CD14-positive monocyte (primary cell): Measurements from ENCODE around the gene CARMIL1. TPM values are rescaled to one million over a fixed set of nuclear protein-coding genes. Genes with fewer than 3 reads are reported as not detected.

Experiments
- DNase-seq, 3 donors: peaks; one replicate each; pipeline ENCODE4 v3.0.0-alpha.2; 2011 to 2022
- H2AFZ ChIP-seq: 2 replicates; pipeline ENCODE4 v1.6.0; 2012; ENCODE audit warnings: mild to moderate bottlenecking, low read depth, low read length, inconsistent platforms; ENCODE audit not compliant: insufficient read depth, poor library complexity, severe bottlenecking
- H3K27ac ChIP-seq, 2 donors: 1 replicate in 1 of 2; 2 replicates in 1 of 2; pipeline ENCODE4 v1.5.1; 2012 to 2013; ENCODE audit warnings: low read length in 2 of 2, control low read depth in 1 of 2, inconsistent platforms in 1 of 2, low read depth in 1 of 2, mild to moderate bottlenecking in 1 of 2
- H3K27me3 ChIP-seq, 2 donors: one replicate each; pipeline versions ENCODE4 v1.6.0 to v1.6.1; 2011 to 2013; ENCODE audit warnings: low read length in 2 of 2; ENCODE audit not compliant: control insufficient read depth in 2 of 2, insufficient read depth in 2 of 2
- H3K36me3 ChIP-seq, 2 donors: replicated peaks in 1 of 2; 1 replicate in 1 of 2; 2 replicates in 1 of 2; pipeline versions ENCODE4 v1.5.1 to v1.6.1; 2012 to 2013; ENCODE audit warnings: low read length in 2 of 2, control low read depth in 1 of 2, inconsistent platforms in 1 of 2, mild to moderate bottlenecking in 1 of 2; ENCODE audit not compliant: insufficient read depth in 2 of 2, control insufficient read depth in 1 of 2
- H3K4me1 ChIP-seq, 2 donors: 1 replicate in 1 of 2; 2 replicates in 1 of 2; pipeline versions ENCODE4 v1.5.1 to v1.6.1; 2012 to 2013; ENCODE audit warnings: low read length in 2 of 2, control low read depth in 1 of 2, inconsistent platforms in 1 of 2, mild to moderate bottlenecking in 1 of 2, moderate library complexity in 1 of 2; ENCODE audit not compliant: insufficient read depth in 2 of 2, control insufficient read depth in 1 of 2
- H3K4me2 ChIP-seq: replicated peaks from 2 replicates; pipeline ENCODE3; 2012; ENCODE audit warnings: low read length, moderate library complexity, mild to moderate bottlenecking; ENCODE audit not compliant: poor library complexity, severe bottlenecking; ENCODE audit errors: extremely low read depth
- H3K4me3 ChIP-seq, 3 experiments: fragments of 200-600 bp in 1 of 3; sonication (generic) in 1 of 3; replicated peaks in 1 of 3; 1 replicate in 2 of 3; 2 replicates in 1 of 3; pipeline ENCODE4 v1.5.1; 2011 to 2013; ENCODE audit warnings: low read length in 3 of 3, mild to moderate bottlenecking in 3 of 3, control low read depth in 2 of 3, low read depth in 2 of 3, inconsistent platforms in 1 of 3, moderate library complexity in 1 of 3
- H3K79me2 ChIP-seq: 2 replicates; pipeline ENCODE4 v1.6.0; 2012; ENCODE audit warnings: mild to moderate bottlenecking, control low read depth, inconsistent platforms, low read length, moderate library complexity; ENCODE audit not compliant: insufficient read depth
- H3K9ac ChIP-seq: 2 replicates; pipeline ENCODE4 v1.6.0; 2017; ENCODE audit warnings: low read length, mild to moderate bottlenecking; ENCODE audit not compliant: insufficient read depth, poor library complexity, severe bottlenecking
- H3K9me3 ChIP-seq, 2 donors: replicated peaks in 1 of 2; 1 replicate in 1 of 2; 2 replicates in 1 of 2; pipeline versions ENCODE4 v1.5.1 to v1.6.1; 2012 to 2013; ENCODE audit warnings: low read length in 2 of 2, control low read depth in 1 of 2; ENCODE audit not compliant: control insufficient read depth in 1 of 2, insufficient read depth in 1 of 2
- H4K20me1 ChIP-seq: 2 replicates; pipeline ENCODE4 v1.6.0; 2012; ENCODE audit warnings: mild to moderate bottlenecking, low read length, control low read depth, moderate library complexity; ENCODE audit not compliant: insufficient read depth
- H3K27ac Mint-ChIP-seq, 7 donors: one replicate each; pipeline ENCODE4 v1.8.0; 2020; ENCODE audit warnings: mild to moderate bottlenecking in 7 of 7, mixed read lengths in 7 of 7, moderate library complexity in 6 of 7, inconsistent platforms in 2 of 7
- H3K27me3 Mint-ChIP-seq, 3 donors: one replicate each; pipeline ENCODE4 v1.8.0; 2021 to 2022; ENCODE audit warnings: low read depth in 3 of 3, mild to moderate bottlenecking in 3 of 3, mixed read lengths in 3 of 3, moderate library complexity in 3 of 3, inconsistent platforms in 1 of 3
- H3K36me3 Mint-ChIP-seq, 2 donors: one replicate each; pipeline ENCODE4 v1.8.0; 2020; ENCODE audit warnings: mixed read lengths in 2 of 2, inconsistent platforms in 1 of 2, mild to moderate bottlenecking in 1 of 2
- H3K4me1 Mint-ChIP-seq: one replicate; pipeline ENCODE4 v1.8.0; 2020; ENCODE audit warnings: mild to moderate bottlenecking, mixed read lengths
- H3K4me3 Mint-ChIP-seq, 2 donors: one replicate each; pipeline ENCODE4 v1.8.0; 2020; ENCODE audit warnings: mild to moderate bottlenecking in 2 of 2, mixed read lengths in 2 of 2, moderate library complexity in 1 of 2
- H3K9me3 Mint-ChIP-seq, 7 donors: one replicate each; pipeline ENCODE4 v1.8.0; 2020 to 2022; ENCODE audit warnings: mixed read lengths in 7 of 7, mild to moderate bottlenecking in 6 of 7, moderate library complexity in 6 of 7, inconsistent platforms in 2 of 7
- WGBS: methylation state at CpG from one replicate; pipeline ENCODE4 v1.1.5; 2013; ENCODE audit warnings: missing lambda C conversion rate; ENCODE audit not compliant: insufficient coverage; 5-methylcytosine and 5-hydroxymethylcytosine counted together
- intact Hi-C, 2 donors: fragments of 100-400 bp; cut with micrococcal nuclease; formaldehyde crosslinking; loops; one replicate each; pipeline versions ENCODE4 v1.15.0 to v1.15.1; 2023
- polyA plus RNA-seq, 3 donors: library from polyadenylated mRNA; depleted of rRNA in 1 of 3; unstranded in 2 of 3; stranded (reverse) in 1 of 3; fragments of 300-500 nt in 2 of 3; fragments of >200 nt in 1 of 3; fragmentation: Illumina TruSeq in 2 of 3; gene quantifications; 1 replicate in 2 of 3; 2 replicates in 1 of 3; pipeline ENCODE4 v1.2.3, GENCODE V29; 2012 to 2021
- TF ChIP-seq, protein P1 (sequence below): fragments of 200-600 bp; IDR thresholded peaks from one replicate; pipeline ENCODE4 v1.8.0; 2022; ENCODE audit warnings: antibody characterized with exemption, mild to moderate bottlenecking

Gene CARMIL1
- polyA plus RNA-seq, 3 donors, result 0.30 to 0.49 (median 0.41) TPM

DNA sequence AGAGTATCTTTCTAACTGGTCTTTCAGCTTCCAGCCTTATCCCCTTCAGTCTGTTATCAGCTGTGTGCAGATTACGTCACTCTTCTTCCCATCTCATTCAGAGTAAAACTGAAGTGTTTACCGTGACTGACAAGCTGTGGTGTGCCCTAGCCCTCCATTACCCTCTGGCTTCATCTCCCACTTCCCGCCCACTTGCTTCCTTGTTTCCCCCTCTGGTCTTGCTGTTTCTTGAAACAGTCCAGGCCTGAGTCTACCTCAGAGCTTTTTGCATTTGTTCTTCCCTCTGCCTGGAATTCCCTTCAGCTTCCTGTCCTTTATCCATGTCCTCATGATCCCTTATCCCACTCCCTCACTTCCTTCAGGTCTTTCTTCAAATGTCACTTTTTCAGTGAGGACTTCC lies 66.9 kb downstream of the CARMIL1 start:
- Histone ChIP-seq H3K4me3 (no peak overlapping the region), H3K79me2 (no peaks in the 10 kb centered on the region), H3K27ac (no peak overlapping the region), H3K9me3 (no peaks in the 10 kb centered on the region), H3K4me2 (no peak overlapping the region), H2AFZ (no peak overlapping the region), H3K4me1 (no peaks in the 10 kb centered on the region), H3K36me3 (no peaks in the 10 kb centered on the region), H4K20me1 (no peaks in the 10 kb centered on the region), H3K27me3 (no peaks in the 10 kb centered on the region), H3K9ac (no peak overlapping the region)
- no peaks in the 10 kb centered on the region for H3K9me3 Mint-ChIP-seq
- peaks cover 0 to 4% of the 10 kb centered on the region in 2 donors for H3K36me3 Mint-ChIP-seq
- intact Hi-C loops, result no loop called here
- H3K4me3 Mint-ChIP-seq, result no peak overlapping the region
- 8% methylated on average over 3 of the region's 3 CpGs for WGBS
- DNase-seq, result no peak
- H3K27ac Mint-ChIP-seq, result no peak overlapping the region
- peaks cover 5% of the 10 kb centered on the region for H3K4me1 Mint-ChIP-seq
- TF ChIP-seq, protein P1, sequence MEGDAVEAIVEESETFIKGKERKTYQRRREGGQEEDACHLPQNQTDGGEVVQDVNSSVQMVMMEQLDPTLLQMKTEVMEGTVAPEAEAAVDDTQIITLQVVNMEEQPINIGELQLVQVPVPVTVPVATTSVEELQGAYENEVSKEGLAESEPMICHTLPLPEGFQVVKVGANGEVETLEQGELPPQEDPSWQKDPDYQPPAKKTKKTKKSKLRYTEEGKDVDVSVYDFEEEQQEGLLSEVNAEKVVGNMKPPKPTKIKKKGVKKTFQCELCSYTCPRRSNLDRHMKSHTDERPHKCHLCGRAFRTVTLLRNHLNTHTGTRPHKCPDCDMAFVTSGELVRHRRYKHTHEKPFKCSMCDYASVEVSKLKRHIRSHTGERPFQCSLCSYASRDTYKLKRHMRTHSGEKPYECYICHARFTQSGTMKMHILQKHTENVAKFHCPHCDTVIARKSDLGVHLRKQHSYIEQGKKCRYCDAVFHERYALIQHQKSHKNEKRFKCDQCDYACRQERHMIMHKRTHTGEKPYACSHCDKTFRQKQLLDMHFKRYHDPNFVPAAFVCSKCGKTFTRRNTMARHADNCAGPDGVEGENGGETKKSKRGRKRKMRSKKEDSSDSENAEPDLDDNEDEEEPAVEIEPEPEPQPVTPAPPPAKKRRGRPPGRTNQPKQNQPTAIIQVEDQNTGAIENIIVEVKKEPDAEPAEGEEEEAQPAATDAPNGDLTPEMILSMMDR, result no peak
- H3K27me3 Mint-ChIP-seq, result peaks cover 0 to 4% (median 2%) of the 10 kb centered on the region in 3 donors

DNA sequence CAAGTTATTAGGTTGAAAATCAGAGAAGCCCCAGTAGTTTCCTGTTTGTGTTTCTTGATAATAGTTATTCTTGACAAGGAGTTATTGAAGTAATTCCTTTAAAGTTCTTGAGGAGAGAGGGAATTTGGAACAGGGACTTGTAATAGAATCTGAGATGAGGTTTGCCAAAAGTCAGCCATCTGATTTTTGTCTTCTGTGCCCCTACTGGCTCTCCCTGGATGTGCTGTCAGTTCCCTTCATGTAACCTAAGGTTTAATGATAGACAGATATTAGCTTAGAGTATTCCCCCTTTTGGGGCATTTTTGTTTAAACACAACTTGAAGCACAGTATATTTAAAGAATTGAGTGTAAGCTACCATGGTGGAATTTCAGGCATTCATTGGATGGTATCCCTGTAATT lies 71.4 kb downstream of the CARMIL1 start:
- TF ChIP-seq, protein P1, result no peak
- H3K4me1 ChIP-seq, result no peaks in the 10 kb centered on the region
- intact Hi-C loops, result no loop called here
- no peaks in the 10 kb centered on the region for H4K20me1 ChIP-seq
- H3K27ac ChIP-seq, result no peak overlapping the region
- no peak overlapping the region for H3K4me3 ChIP-seq
- no peak overlapping the region for H3K4me2 ChIP-seq
- no peak for DNase-seq
- Mint-ChIP-seq H3K27ac (no peak overlapping the region), H3K4me3 (no peak overlapping the region), H3K9me3 (no peaks in the 10 kb centered on the region), H3K36me3 (peaks cover 0 to 7% of the 10 kb centered on the region in 2 donors), H3K4me1 (peaks cover 8% of the 10 kb centered on the region), H3K27me3 (peaks cover 0 to 4% (median 2%) of the 10 kb centered on the region in 3 donors)
- H3K36me3 ChIP-seq, result peaks cover 0 to 2% of the 10 kb centered on the region in 2 donors
- H3K27me3 ChIP-seq, result no peaks in the 10 kb centered on the region
- H3K79me2 ChIP-seq, result no peaks in the 10 kb centered on the region
- no peak overlapping the region for H3K9ac ChIP-seq
- no peak overlapping the region for H2AFZ ChIP-seq
- no peaks in the 10 kb centered on the region for H3K9me3 ChIP-seq
